Measurements from ENCODE around the gene HS6ST3.

GRCh38 chr13:96415831-96416385, 326.0 kb downstream of the HS6ST3 start:
- TF ChIP-seq CTCF (IDR thresholded peaks at IDR 0.05) (no peak), POLR2A (IDR thresholded peaks at IDR 0.05) (no peak)

Data from adrenal gland (tissue), 5 donors.